HepG2 (cell line): Measurements from ENCODE around the gene PDE9A. TPM values are rescaled to one million over a fixed set of nuclear protein-coding genes. Genes with fewer than 3 reads are reported as not detected.
A peak's percentile ranks its signal among the peaks of the same experiment; 100 is the strongest.

Source experiments
- AHDC1 ChIP-seq: sonication (generic); formaldehyde crosslinking; IDR thresholded peaks from 2 replicates; pipeline ENCODE4 v1.5.1; 2020; ENCODE audit warnings: mild to moderate bottlenecking, missing genetic modification reagents, borderline replicate concordance
- ASH2L ChIP-seq: fragments of 300-600, 200-600 bp; sonication (generic); IDR thresholded peaks from 2 replicates; pipeline ENCODE4 v1.7.0; 2017; ENCODE audit warnings: low read depth, mild to moderate bottlenecking, moderate library complexity, mixed read lengths, low read length; ENCODE audit not compliant: insufficient read length
- ATF7 ChIP-seq, 2 experiments: fragments of 450-650 bp in 1 of 2; sonication (generic) in 1 of 2; formaldehyde crosslinking in 1 of 2; IDR thresholded peaks; 2 replicates each; pipeline versions ENCODE4 v1.4.0 to v1.6.1; 2016 to 2020; ENCODE audit warnings: antibody characterized with exemption in 1 of 2, mild to moderate bottlenecking in 1 of 2, missing genetic modification reagents in 1 of 2
- FOXK2 ChIP-seq: fragments of 450-650 bp; IDR thresholded peaks from 2 replicates; pipeline ENCODE4 v1.6.1; 2016
- FOXP4 ChIP-seq: sonication (generic); formaldehyde crosslinking; IDR thresholded peaks from 2 replicates; pipeline ENCODE4 v1.4.0; 2020; ENCODE audit warnings: missing genetic modification reagents
- GATAD2A ChIP-seq: IDR thresholded peaks from 2 replicates; pipeline ENCODE4 v1.6.1; 2016
- KAT8 ChIP-seq: IDR thresholded peaks from 2 replicates; pipeline ENCODE4 v1.6.1; 2016; ENCODE audit warnings: missing genetic modification reagents, missing compliant biosample characterization
- LCORL ChIP-seq, 2 experiments: fragments of 450-650 bp in 1 of 2; sonication (generic) in 1 of 2; formaldehyde crosslinking in 1 of 2; IDR thresholded peaks; 2 replicates each; pipeline versions ENCODE4 v1.5.0 to v1.6.1; 2017 to 2020; ENCODE audit warnings: antibody characterized with exemption in 1 of 2, missing genetic modification reagents in 1 of 2
- MAZ ChIP-seq, 2 experiments: sonication (generic) in 1 of 2; formaldehyde crosslinking in 1 of 2; IDR thresholded peaks; 2 replicates each; pipeline versions ENCODE4 v1.5.0 to v1.6.1; 2012 to 2020; ENCODE audit warnings: low read depth in 2 of 2, mild to moderate bottlenecking in 2 of 2, borderline replicate concordance in 1 of 2, improper control_type of control experiment in 1 of 2, low read length in 1 of 2, missing genetic modification reagents in 1 of 2, moderate library complexity in 1 of 2
- MEIS1 ChIP-seq: sonication (generic); formaldehyde crosslinking; IDR thresholded peaks from 2 replicates; pipeline ENCODE4 v1.9.0; 2021; ENCODE audit warnings: mild to moderate bottlenecking, missing genetic modification reagents, moderate library complexity, borderline replicate concordance
- TARDBP ChIP-seq: sonication (generic); formaldehyde crosslinking; IDR thresholded peaks from 2 replicates; pipeline ENCODE4 v1.8.0; 2022; ENCODE audit warnings: mild to moderate bottlenecking, missing genetic modification reagents
- THYN1 ChIP-seq: sonication (generic); formaldehyde crosslinking; IDR thresholded peaks from 2 replicates; pipeline ENCODE4 v1.8.1; 2023; ENCODE audit warnings: low read depth, mild to moderate bottlenecking, moderate library complexity, missing genetic modification reagents, borderline replicate concordance
- ZFP41 ChIP-seq: sonication (generic); formaldehyde crosslinking; IDR thresholded peaks from 2 replicates; pipeline ENCODE4 v1.4.0; 2020; ENCODE audit warnings: mild to moderate bottlenecking, missing genetic modification reagents, borderline replicate concordance
- ZNF605 ChIP-seq: sonication (generic); formaldehyde crosslinking; IDR thresholded peaks from 2 replicates; pipeline ENCODE4 v1.8.0; 2022; ENCODE audit warnings: mild to moderate bottlenecking, missing genetic modification reagents
- ZNF687 ChIP-seq: sonication (generic); formaldehyde crosslinking; IDR thresholded peaks from 2 replicates; pipeline ENCODE4 v1.5.1; 2020; ENCODE audit warnings: mild to moderate bottlenecking, missing genetic modification reagents, moderate library complexity
- polyA plus RNA-seq, 8 experiments: library from polyadenylated mRNA; depleted of rRNA in 3 of 8; stranded (reverse) in 7 of 8; unstranded in 1 of 8; fragments of >200 nt; fragmentation: Illumina TruSeq in 4 of 8; extraction: Trizol in 4 of 8; gene quantifications; 2 replicates each; pipeline versions ENCODE4 v1.2.1 to v1.2.3, GENCODE V29; 2011 to 2016; ENCODE audit warnings: low read depth in 4 of 8, missing spikeins in 1 of 8, mixed read lengths in 1 of 8; ENCODE audit not compliant: insufficient read depth in 1 of 8
- total RNA-seq, 5 experiments: library from RNA; depleted of rRNA; stranded (reverse); fragments of >200 nt; fragmentation: Illumina TruSeq; extraction: Trizol; gene quantifications; 2 replicates each; pipeline ENCODE4 v1.2.3, GENCODE V29; 2016; ENCODE audit warnings: low read depth in 1 of 5

The PDE9A gene
- total and polyA plus RNA-seq, 2 of the 13 experiments (the other 11 are each of a cell fraction or from before 2014, with no cell fraction given) = 4.6 to 19.7 TPM

GRCh38 chr21:42624095-42624790 lies 29.2 kb upstream of the PDE9A start (continued):
- TF ChIP-seq AHDC1 (CRISPR knock-in tag) (peak; percentile 76; the same call in 1 of the 2 replicates), ATF7 (IDR thresholded peaks at IDR 0.05) (no peak), ATF7 (CRISPR knock-in tag; IDR thresholded peaks at IDR 0.05) (0 out of 2 replicates have a peak, but pooled peaks have one; percentile 12), THYN1 (CRISPR knock-in tag) (no peak), ASH2L (peak; percentile 16), GATAD2A (CRISPR knock-in tag) (peak; percentile 58; the same call in 1 of the 2 replicates), MEIS1 (CRISPR knock-in tag) (0 out of 2 replicates have a peak, but pooled peaks have one; percentile 22), ZFP41 (CRISPR knock-in tag) (0 out of 2 replicates have a peak, but pooled peaks have one; percentile 43), TARDBP (0 out of 2 replicates have a peak, but pooled peaks have one; percentile 11), ZNF605 (CRISPR knock-in tag) (no peak), ZNF687 (CRISPR knock-in tag) (peak; percentile 84), KAT8 (CRISPR knock-in tag) (peak; percentile 34; the same call in 1 of the 2 replicates), FOXP4 (CRISPR knock-in tag) (peak; percentile 94), LCORL (IDR thresholded peaks at IDR 0.05) (no peak), LCORL (CRISPR knock-in tag; IDR thresholded peaks at IDR 0.05) (peak; percentile 74), MAZ (IDR thresholded peaks at IDR 0.05; ENCODE audit: borderline replicate concordance, low read depth, low read length) (no peak), MAZ (CRISPR knock-in tag; IDR thresholded peaks at IDR 0.05; ENCODE audit: low read depth) (peak; percentile 15; the same call in 1 of the 2 replicates), FOXK2 (no peak)
